T-helper 2 cell treated with Interferon-gamma antibody and Interleukin-4, amounts not matched to agents 100 ng/mL and 5 ng/mL, for 36 hours (primary cell): Measurements from ENCODE around the gene RCOR3. TPM values are rescaled to one million over a fixed set of nuclear protein-coding genes. Genes with fewer than 3 reads are reported as not detected.
"Not testable (repeated sequence)": the region's sequence is repeated elsewhere in the genome, so short reads cannot be mapped to it uniquely, and the experiment has no call there.

Source experiments
- intact Hi-C: fragments of 100-400 bp; cut with micrococcal nuclease; formaldehyde crosslinking; loops from one replicate; pipeline ENCODE4 v1.15.1; 2023
- total RNA-seq: library from RNA; stranded (reverse); gene quantifications from 2 replicates; pipeline ENCODE4 v1.2.3, GENCODE V29; 2022

RCOR3 gene
- total RNA-seq, 1 donor from 2014 or later: 49.6 TPM

GRCh38 chr1:211337430-211338223, 78.5 kb downstream of the RCOR3 start:
- intact Hi-C loops: no loop called here

- intact Hi-C loops: no loop called here
Observed at GRCh38 chr1:211338224-211338620, 79.1 kb downstream of the RCOR3 start.

- intact Hi-C loops: no loop called here
Observed at GRCh38 chr1:211339631-211340041, 80.5 kb downstream of the RCOR3 start.

GRCh38 chr1:211340622-211341507, 81.7 kb downstream of the RCOR3 start:
- intact Hi-C loops: no loop called here

- intact Hi-C loops: no loop called here
Observed at GRCh38 chr1:211341999-211342398, 82.8 kb downstream of the RCOR3 start.

GRCh38 chr1:211343607-211344006, 84.4 kb downstream of the RCOR3 start:
- intact Hi-C loops: no loop called here

GRCh38 chr1:211344152-211344618, 85.0 kb downstream of the RCOR3 start:
- intact Hi-C loops: no loop called here

- intact Hi-C loops: no loop called here
Observed at GRCh38 chr1:211345719-211346118, 86.6 kb downstream of the RCOR3 start.

- intact Hi-C loops: no loop called here
Observed at GRCh38 chr1:211347077-211347844, 88.1 kb downstream of the RCOR3 start.

GRCh38 chr1:211348547-211348946, 89.4 kb downstream of the RCOR3 start:
- intact Hi-C loops: no loop called here

GRCh38 chr1:211349741-211350140, 90.6 kb downstream of the RCOR3 start:
- intact Hi-C loops: no loop called here

- intact Hi-C loops: not testable (repeated sequence)
Observed at GRCh38 chr1:211352055-211352454, 92.9 kb downstream of the RCOR3 start.

GRCh38 chr1:211352465-211352864, 93.3 kb downstream of the RCOR3 start:
- intact Hi-C loops: no loop called here

- intact Hi-C loops: loop anchor here (1.0 kb wide), 1 partner anchor 30 kb away; no protein-coding TSS in a partner anchor
Observed at GRCh38 chr1:211352985-211353515, 93.9 kb downstream of the RCOR3 start.

- intact Hi-C loops: loop anchor here (1.0 kb wide), 1 partner anchor 30 kb away; no protein-coding TSS in a partner anchor
Observed at GRCh38 chr1:211353562-211354212, 94.5 kb downstream of the RCOR3 start.

GRCh38 chr1:211355873-211356272, 96.7 kb downstream of the RCOR3 start:
- intact Hi-C loops: no loop called here

- intact Hi-C loops: no loop called here
Observed at GRCh38 chr1:211356723-211357407, 97.7 kb downstream of the RCOR3 start.

- intact Hi-C loops: no loop called here
Observed at GRCh38 chr1:211358685-211359084, 99.5 kb downstream of the RCOR3 start.

- intact Hi-C loops: no loop called here
Observed at GRCh38 chr1:211359876-211360275, 100.7 kb downstream of the RCOR3 start.

- intact Hi-C loops: no loop called here
Observed at GRCh38 chr1:211361202-211361601, 102.0 kb downstream of the RCOR3 start.
